SK-N-MC (cell line): Measurements from ENCODE around the gene RPS6KA6.

Experiments used
- DNase-seq: peaks from one replicate; pipeline ENCODE4 v3.0.0-alpha.2; 2011; ENCODE audit warnings: low read depth, low spot score
- H3K27ac ChIP-seq: fragments of 200-600 bp; sonication (generic); 2 replicates; pipeline ENCODE4 v1.5.1; 2016; ENCODE audit warnings: mixed run types
- H3K36me3 ChIP-seq: fragments of 200-600 bp; sonication (generic); 2 replicates; pipeline ENCODE4 v1.6.1; 2017; ENCODE audit warnings: antibody characterized with exemption, low read length, mixed read lengths; ENCODE audit not compliant: insufficient read depth
- H3K4me3 ChIP-seq: fragments of 200-600 bp; sonication (generic); 2 replicates; pipeline ENCODE4 v1.5.1; 2016
- H3K9ac ChIP-seq: fragments of 200-600 bp; sonication (generic); 2 replicates; pipeline ENCODE4 v1.8.0; 2017; ENCODE audit warnings: mixed run types, mixed read lengths; ENCODE audit not compliant: insufficient read length
- H3K9me3 ChIP-seq: fragments of 200-600 bp; sonication (generic); 2 replicates; pipeline ENCODE4 v1.6.1; 2017; ENCODE audit warnings: low read depth, mild to moderate bottlenecking, antibody characterized with exemption, low read length, moderate library complexity, mixed read lengths
- EZH2 ChIP-seq: fragments of 200-600 bp; sonication (generic); IDR thresholded peaks from one replicate; pipeline ENCODE4 v1.6.1; 2017; ENCODE audit warnings: antibody characterized with exemption
- FOXP2 ChIP-seq: optimal IDR thresholded peaks from 2 replicates; pipeline ENCODE3; 2011; ENCODE audit warnings: mild to moderate bottlenecking, moderate library complexity; ENCODE audit not compliant: insufficient read depth; ENCODE audit errors: extremely low read length, control extremely low read depth
- POLR2AphosphoS5 ChIP-seq: IDR thresholded peaks from 2 replicates; pipeline ENCODE4 v1.6.1; 2012; ENCODE audit warnings: mild to moderate bottlenecking, low read depth, low read length, borderline replicate concordance

The RPS6KA6 gene

GRCh38 chrX:84187533-84188319 is at the start of gene RPS6KA6:
Gene RPS6KA6 (minus strand): TSS chrX:84188199. CDS start chrX:84187899, 300 bp downstream.
- no peak within 1 kb of the TSS for H3K9ac ChIP-seq
- DNase-seq: no peak
- TF ChIP-seq EZH2: no peak
- TF ChIP-seq POLR2AphosphoS5: no peak
- no peak within 1 kb of the TSS for H3K27ac ChIP-seq
- no peak within 1 kb of the TSS for H3K4me3 ChIP-seq
- H3K36me3 ChIP-seq: no peaks in the 10 kb centered on the region
- no peaks in the 10 kb centered on the region for H3K9me3 ChIP-seq

- H3K27ac ChIP-seq: no peak overlapping the region
- no peak overlapping the region for H3K9ac ChIP-seq
- TF ChIP-seq EZH2 (no peak), FOXP2 (no peak), POLR2AphosphoS5 (no peak)
- DNase-seq: no peak
- H3K36me3 ChIP-seq: no peaks in the 10 kb centered on the region
- H3K9me3 ChIP-seq: no peaks in the 10 kb centered on the region
- H3K4me3 ChIP-seq: no peak overlapping the region
Observed at GRCh38 chrX:84224741-84225140, 36.7 kb upstream of the RPS6KA6 start.

- H3K9me3 ChIP-seq: no peaks in the 10 kb centered on the region
- no peak overlapping the region for H3K9ac ChIP-seq
- DNase-seq: no peak
- no peak overlapping the region for H3K4me3 ChIP-seq
- no peak overlapping the region for H3K27ac ChIP-seq
- TF ChIP-seq EZH2 (no peak), FOXP2 (no peak), POLR2AphosphoS5 (no peak)
- H3K36me3 ChIP-seq: no peaks in the 10 kb centered on the region
Observed at GRCh38 chrX:84223261-84223660, 35.3 kb upstream of the RPS6KA6 start.

GRCh38 chrX:84221181-84221580 is 33.2 kb upstream of the RPS6KA6 start:
- no peak for DNase-seq
- TF ChIP-seq EZH2: no peak
- Histone ChIP-seq H3K36me3 (no peaks in the 10 kb centered on the region), H3K4me3 (no peak overlapping the region), H3K27ac (no peak overlapping the region), H3K9me3 (no peaks in the 10 kb centered on the region), H3K9ac (no peak overlapping the region)

GRCh38 chrX:84219551-84219950 is 31.6 kb upstream of the RPS6KA6 start:
- Histone ChIP-seq H3K9me3 (no peaks in the 10 kb centered on the region), H3K4me3 (no peak overlapping the region), H3K36me3 (no peaks in the 10 kb centered on the region), H3K9ac (no peak overlapping the region), H3K27ac (no peak overlapping the region)
- no peak for DNase-seq
- no peak for TF ChIP-seq EZH2

- no peak overlapping the region for H3K27ac ChIP-seq
- H3K9ac ChIP-seq: no peak overlapping the region
- H3K4me3 ChIP-seq: no peak overlapping the region
- no peak for DNase-seq
- no peaks in the 10 kb centered on the region for H3K36me3 ChIP-seq
- no peaks in the 10 kb centered on the region for H3K9me3 ChIP-seq
- no peak for TF ChIP-seq FOXP2
- no peak for TF ChIP-seq POLR2AphosphoS5
- no peak for TF ChIP-seq EZH2
Observed at GRCh38 chrX:84218726-84219125, 30.7 kb upstream of the RPS6KA6 start.

GRCh38 chrX:84216881-84217280 is 28.9 kb upstream of the RPS6KA6 start:
- Histone ChIP-seq H3K27ac (no peak overlapping the region), H3K36me3 (no peaks in the 10 kb centered on the region), H3K4me3 (no peak overlapping the region), H3K9ac (no peak overlapping the region), H3K9me3 (no peaks in the 10 kb centered on the region)
- no peak for DNase-seq
- no peak for TF ChIP-seq EZH2
- TF ChIP-seq POLR2AphosphoS5: no peak
- no peak for TF ChIP-seq FOXP2

- Histone ChIP-seq H3K36me3 (no peaks in the 10 kb centered on the region), H3K4me3 (no peak overlapping the region), H3K9ac (no peak overlapping the region), H3K9me3 (no peaks in the 10 kb centered on the region), H3K27ac (no peak overlapping the region)
- no peak for DNase-seq
- TF ChIP-seq POLR2AphosphoS5 (no peak), EZH2 (no peak), FOXP2 (no peak)
Observed at GRCh38 chrX:84216406-84216805, 28.4 kb upstream of the RPS6KA6 start.

- no peak overlapping the region for H3K27ac ChIP-seq
- DNase-seq: no peak
- no peak overlapping the region for H3K4me3 ChIP-seq
- H3K9ac ChIP-seq: no peak overlapping the region
- H3K36me3 ChIP-seq: no peaks in the 10 kb centered on the region
- no peaks in the 10 kb centered on the region for H3K9me3 ChIP-seq
- TF ChIP-seq POLR2AphosphoS5 (no peak), EZH2 (no peak), FOXP2 (no peak)
Observed at GRCh38 chrX:84205276-84205675, 17.3 kb upstream of the RPS6KA6 start.
